K562 (cell line): ENCODE measurements around the gene RNF223. TPM values are rescaled to one million over a fixed set of nuclear protein-coding genes. Genes with fewer than 3 reads are reported as not detected.

Experiments
- E2F1 ChIP-seq: sonication (generic); formaldehyde crosslinking; IDR thresholded peaks from 2 replicates; pipeline ENCODE4 v1.8.1; 2023; ENCODE audit warnings: mild to moderate bottlenecking, missing genetic modification reagents, moderate library complexity
- E2F6 ChIP-seq, 2 experiments: IDR thresholded peaks; 2 replicates each; pipeline ENCODE4 v1.6.1; 2011; ENCODE audit warnings: borderline replicate concordance in 1 of 2, control low read depth in 1 of 2, low read depth in 1 of 2, low read length in 1 of 2, mild to moderate bottlenecking in 1 of 2, mixed read lengths in 1 of 2, moderate library complexity in 1 of 2; ENCODE audit not compliant: insufficient read depth in 1 of 2, insufficient read length in 1 of 2, poor library complexity in 1 of 2, severe bottlenecking in 1 of 2; ENCODE audit errors: extremely low read depth in 1 of 2
- FUS ChIP-seq: fragments of 200-400 bp; formaldehyde crosslinking; optimal IDR thresholded peaks from 2 replicates; pipeline ENCODE3; 2017; ENCODE audit warnings: low read depth, low read length
- MEIS2 ChIP-seq: fragments of 450-650 bp; IDR thresholded peaks from 2 replicates; pipeline ENCODE4 v1.6.1; 2014; ENCODE audit warnings: mild to moderate bottlenecking; ENCODE audit not compliant: partially characterized antibody
- MLX ChIP-seq, 2 experiments: fragments of 450-650 bp in 1 of 2; sonication (generic) in 1 of 2; formaldehyde crosslinking; conservative IDR thresholded peaks; 2 replicates each; pipeline versions ENCODE4 v1.4.0 to v1.8.1; 2020 to 2022; ENCODE audit warnings: mild to moderate bottlenecking in 1 of 2, missing genetic modification reagents in 1 of 2
- MTF1 ChIP-seq: fragments of 250-450 bp; sonication (Bioruptor Pico); IDR thresholded peaks from 2 replicates; pipeline ENCODE4 v1.9.0; 2021; ENCODE audit warnings: moderate library complexity, mild to moderate bottlenecking, inconsistent platforms, borderline replicate concordance
- RCOR1 ChIP-seq, 2 experiments: IDR thresholded peaks; 2 replicates each; pipeline ENCODE4 v1.6.1; 2012; ENCODE audit warnings: low read depth in 2 of 2, low read length in 2 of 2, borderline replicate concordance in 1 of 2, improper control_type of control experiment in 1 of 2
- SETDB1 ChIP-seq: IDR thresholded peaks from one replicate; pipeline ENCODE4 v1.6.1; 2012; ENCODE audit warnings: low read length, control low read depth, inconsistent platforms
- SIRT6 ChIP-seq: IDR thresholded peaks from one replicate; pipeline ENCODE4 v1.6.1; 2012; ENCODE audit warnings: low read depth, mild to moderate bottlenecking, control low read depth, inconsistent platforms, low read length, moderate library complexity
- TBL1XR1 ChIP-seq, 2 experiments: IDR thresholded peaks; 2 replicates each; pipeline ENCODE4 v1.6.1; 2012; ENCODE audit warnings: improper control_type of control experiment in 2 of 2, low read length in 2 of 2, mild to moderate bottlenecking in 1 of 2
- ZBTB43 ChIP-seq: sonication (generic); formaldehyde crosslinking; IDR thresholded peaks from 2 replicates; pipeline ENCODE4 v1.8.0; 2023; ENCODE audit warnings: mild to moderate bottlenecking, missing genetic modification reagents
- ZNF24 ChIP-seq: fragments of 450-650 bp; IDR thresholded peaks from 2 replicates; pipeline ENCODE4 v1.6.1; 2016
- ZNF280B ChIP-seq: fragments of 250-450 bp; sonication (Bioruptor Pico); IDR thresholded peaks from 2 replicates; pipeline ENCODE4 v1.5.1; 2021; ENCODE audit warnings: mild to moderate bottlenecking
- polyA plus RNA-seq, 8 experiments: library from polyadenylated mRNA; depleted of rRNA in 4 of 8; stranded (reverse) in 5 of 8; unstranded in 3 of 8; fragments of >200 nt; fragmentation: Nextera tagmentation in 2 of 8; fragmentation: Illumina TruSeq in 1 of 8; extraction: Ambion mirVana in 2 of 8; extraction: Trizol in 1 of 8; gene quantifications; 2 replicates each; pipeline versions ENCODE4 v1.2.1 to v1.2.3, GENCODE V29; 2011 to 2014; ENCODE audit warnings: inconsistent platforms in 1 of 8, missing spikeins in 1 of 8
- total RNA-seq, 7 experiments: library from RNA; depleted of rRNA in 6 of 7; stranded (reverse); fragments of >200 nt in 6 of 7; fragmentation: Illumina TruSeq in 2 of 7; extraction: Trizol in 2 of 7; gene quantifications; 2 replicates each; pipeline versions ENCODE4 v1.2.1 to v1.2.3, GENCODE V29; 2011 to 2021; ENCODE audit warnings: low replicate concordance in 1 of 7
- TF ChIP-seq, protein P1 (sequence below): fragments of 450-650 bp; IDR thresholded peaks from 2 replicates; pipeline ENCODE4 v1.6.1; 2016; ENCODE audit warnings: antibody characterized with exemption
- TF ChIP-seq, protein P2 (sequence below), 2 experiments: fragments of 450-650 bp; conservative IDR thresholded peaks; 2 replicates each; pipeline ENCODE4 v1.6.1; 2017; ENCODE audit warnings: mild to moderate bottlenecking in 2 of 2, moderate library complexity in 2 of 2

RNF223 gene
- total and polyA plus RNA-seq, 9 of the 15 experiments (the other 6 are each of a cell fraction or from before 2014, with no cell fraction given): 0.04 to 0.32 TPM; not detected in 7

DNA sequence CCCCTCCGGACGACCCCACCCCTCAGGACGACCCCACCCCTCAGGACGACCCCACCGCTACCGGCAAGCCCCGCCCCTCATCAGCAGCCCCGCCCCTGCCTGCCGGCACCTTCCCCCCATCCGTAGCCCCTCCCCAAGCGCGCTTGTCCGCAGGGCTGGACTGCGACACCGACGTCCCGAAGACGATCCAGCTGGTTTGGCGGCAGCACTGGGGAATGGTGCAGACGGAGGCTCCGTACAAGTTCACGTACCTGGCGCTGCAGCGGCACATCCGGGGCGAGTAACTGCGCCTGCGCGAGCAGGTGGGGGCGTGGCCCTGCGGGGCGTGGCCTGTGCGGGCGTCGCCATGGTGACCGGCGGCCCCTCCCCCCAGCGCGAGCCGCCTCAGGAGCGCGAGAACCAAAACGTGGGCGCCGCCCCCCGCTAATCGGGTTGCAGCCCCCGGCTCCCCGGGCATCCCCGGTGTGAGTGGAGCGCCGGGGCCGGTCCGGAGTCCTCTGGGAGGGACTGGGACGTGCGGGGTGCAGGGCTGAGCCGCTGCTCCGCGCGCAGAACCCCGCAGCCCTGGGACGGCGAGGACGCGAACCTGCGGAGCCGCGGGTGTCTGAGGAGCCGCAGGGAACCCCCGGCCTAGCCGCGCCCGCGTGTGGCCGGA, 4.9 kb downstream of the RNF223 start (continued):
- TF ChIP-seq ZNF280B (CRISPR knock-in tag): no peak
- peak; percentile 75 for TF ChIP-seq MEIS2
- no peak for TF ChIP-seq SETDB1
- TF ChIP-seq MLX (CRISPR knock-in tag; conservative IDR thresholded peaks at IDR 0.05): 0 out of 4 replicates have a peak, but pooled peaks of 1 of the 2 experiments have one; percentile 24
- TF ChIP-seq FUS: peak; percentile 44
- TF ChIP-seq RCOR1 (IDR thresholded peaks at IDR 0.05; ENCODE audit: borderline replicate concordance in 1 of 2, low read depth in 2 of 2, low read length in 2 of 2): no peak
- no peak for TF ChIP-seq ZBTB43 (CRISPR knock-in tag)
- peak; percentile 96 for TF ChIP-seq ZNF24
- no peak for TF ChIP-seq SIRT6
- TF ChIP-seq E2F6 (IDR thresholded peaks at IDR 0.05; ENCODE audit: borderline replicate concordance in 1 of 2, extremely low read depth in 1 of 2, insufficient read depth in 1 of 2, insufficient read length in 1 of 2, low read depth in 1 of 2, low read length in 1 of 2, poor library complexity in 1 of 2, severe bottlenecking in 1 of 2): peak; percentile 39 to 61
- TF ChIP-seq, protein P1, sequence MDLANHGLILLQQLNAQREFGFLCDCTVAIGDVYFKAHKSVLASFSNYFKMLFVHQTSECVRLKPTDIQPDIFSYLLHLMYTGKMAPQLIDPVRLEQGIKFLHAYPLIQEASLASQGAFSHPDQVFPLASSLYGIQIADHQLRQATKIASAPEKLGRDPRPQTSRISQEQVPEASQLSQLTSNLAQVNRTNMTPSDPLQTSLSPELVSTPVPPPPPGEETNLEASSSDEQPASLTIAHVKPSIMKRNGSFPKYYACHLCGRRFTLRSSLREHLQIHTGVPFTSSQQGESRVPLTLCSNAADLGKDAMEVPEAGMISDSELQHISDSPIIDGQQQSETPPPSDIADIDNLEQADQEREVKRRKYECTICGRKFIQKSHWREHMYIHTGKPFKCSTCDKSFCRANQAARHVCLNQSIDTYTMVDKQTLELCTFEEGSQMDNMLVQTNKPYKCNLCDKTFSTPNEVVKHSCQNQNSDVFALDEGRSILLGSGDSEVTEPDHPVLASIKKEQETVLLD: peak; percentile 92
- TF ChIP-seq TBL1XR1 (IDR thresholded peaks at IDR 0.05; ENCODE audit: low read length in 2 of 2): no peak; a peak in 1 of 4 replicates
- TF ChIP-seq MTF1 (CRISPR knock-in tag): no peak
- TF ChIP-seq, protein P2, sequence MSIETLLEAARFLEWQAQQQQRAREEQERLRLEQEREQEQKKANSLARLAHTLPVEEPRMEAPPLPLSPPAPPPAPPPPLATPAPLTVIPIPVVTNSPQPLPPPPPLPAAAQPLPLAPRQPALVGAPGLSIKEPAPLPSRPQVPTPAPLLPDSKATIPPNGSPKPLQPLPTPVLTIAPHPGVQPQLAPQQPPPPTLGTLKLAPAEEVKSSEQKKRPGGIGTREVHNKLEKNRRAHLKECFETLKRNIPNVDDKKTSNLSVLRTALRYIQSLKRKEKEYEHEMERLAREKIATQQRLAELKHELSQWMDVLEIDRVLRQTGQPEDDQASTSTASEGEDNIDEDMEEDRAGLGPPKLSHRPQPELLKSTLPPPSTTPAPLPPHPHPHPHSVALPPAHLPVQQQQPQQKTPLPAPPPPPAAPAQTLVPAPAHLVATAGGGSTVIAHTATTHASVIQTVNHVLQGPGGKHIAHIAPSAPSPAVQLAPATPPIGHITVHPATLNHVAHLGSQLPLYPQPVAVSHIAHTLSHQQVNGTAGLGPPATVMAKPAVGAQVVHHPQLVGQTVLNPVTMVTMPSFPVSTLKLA (conservative IDR thresholded peaks at IDR 0.05): peak; percentile 59 to 79; a peak in 2 of 4 replicates
- no peak for TF ChIP-seq E2F1 (CRISPR knock-in tag)
